ENCODE measurements around the gene RBMY1D. TPM values are rescaled to one million over a fixed set of nuclear protein-coding genes. Genes with fewer than 3 reads are reported as not detected.

The RBMY1D gene
- total RNA-seq, 1 experiment from 2014 or later = not detected

DNA sequence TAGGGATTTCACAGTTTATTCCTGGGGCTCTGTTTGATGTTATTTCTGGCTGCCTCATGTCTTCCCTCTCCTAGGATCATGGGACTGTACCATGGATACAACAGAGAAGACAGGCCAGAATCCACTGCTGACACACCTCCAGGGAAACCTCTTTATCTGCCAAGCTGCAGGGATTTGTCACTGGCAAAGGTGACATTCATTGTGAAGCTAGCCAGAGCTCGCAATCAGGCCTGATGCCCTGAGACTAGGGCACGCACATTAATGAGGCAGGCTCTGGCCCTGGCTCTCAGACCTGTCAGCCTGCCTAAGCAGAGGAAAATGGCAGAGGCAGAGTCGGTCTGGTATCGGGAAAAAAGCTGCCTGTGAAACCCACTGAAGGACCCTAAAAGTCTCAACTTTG, 52.2 kb downstream of the RBMY1D start:
- ATAC-seq (no peak), DNase-seq (ENCODE audit: low spot score) (no peak)
- Mint-ChIP-seq H3K36me3 (peaks cover 18% of the 10 kb centered on the region), H3K4me3 (no peak overlapping the region), H3K27me3 (ENCODE audit: low read depth) (no peaks in the 10 kb centered on the region), H3K4me1 (no peaks in the 10 kb centered on the region), H3K27ac (no peak overlapping the region), H3K9me3 (peaks cover 24% of the 10 kb centered on the region)
- no peak for TF ChIP-seq MYBL2 (CRISPR knock-in tag; IDR thresholded peaks at IDR 0.05)
- no peak for TF ChIP-seq GABPB1 (CRISPR knock-in tag; IDR thresholded peaks at IDR 0.05)
- TF ChIP-seq GRHL2 (CRISPR knock-in tag; IDR thresholded peaks at IDR 0.05; ENCODE audit: insufficient replicate concordance, severe bottlenecking) = no peak
- TF ChIP-seq, protein P1, sequence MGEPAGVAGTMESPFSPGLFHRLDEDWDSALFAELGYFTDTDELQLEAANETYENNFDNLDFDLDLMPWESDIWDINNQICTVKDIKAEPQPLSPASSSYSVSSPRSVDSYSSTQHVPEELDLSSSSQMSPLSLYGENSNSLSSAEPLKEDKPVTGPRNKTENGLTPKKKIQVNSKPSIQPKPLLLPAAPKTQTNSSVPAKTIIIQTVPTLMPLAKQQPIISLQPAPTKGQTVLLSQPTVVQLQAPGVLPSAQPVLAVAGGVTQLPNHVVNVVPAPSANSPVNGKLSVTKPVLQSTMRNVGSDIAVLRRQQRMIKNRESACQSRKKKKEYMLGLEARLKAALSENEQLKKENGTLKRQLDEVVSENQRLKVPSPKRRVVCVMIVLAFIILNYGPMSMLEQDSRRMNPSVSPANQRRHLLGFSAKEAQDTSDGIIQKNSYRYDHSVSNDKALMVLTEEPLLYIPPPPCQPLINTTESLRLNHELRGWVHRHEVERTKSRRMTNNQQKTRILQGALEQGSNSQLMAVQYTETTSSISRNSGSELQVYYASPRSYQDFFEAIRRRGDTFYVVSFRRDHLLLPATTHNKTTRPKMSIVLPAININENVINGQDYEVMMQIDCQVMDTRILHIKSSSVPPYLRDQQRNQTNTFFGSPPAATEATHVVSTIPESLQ (CRISPR knock-in tag; IDR thresholded peaks at IDR 0.05) = no peak
- TF ChIP-seq, protein P2, sequence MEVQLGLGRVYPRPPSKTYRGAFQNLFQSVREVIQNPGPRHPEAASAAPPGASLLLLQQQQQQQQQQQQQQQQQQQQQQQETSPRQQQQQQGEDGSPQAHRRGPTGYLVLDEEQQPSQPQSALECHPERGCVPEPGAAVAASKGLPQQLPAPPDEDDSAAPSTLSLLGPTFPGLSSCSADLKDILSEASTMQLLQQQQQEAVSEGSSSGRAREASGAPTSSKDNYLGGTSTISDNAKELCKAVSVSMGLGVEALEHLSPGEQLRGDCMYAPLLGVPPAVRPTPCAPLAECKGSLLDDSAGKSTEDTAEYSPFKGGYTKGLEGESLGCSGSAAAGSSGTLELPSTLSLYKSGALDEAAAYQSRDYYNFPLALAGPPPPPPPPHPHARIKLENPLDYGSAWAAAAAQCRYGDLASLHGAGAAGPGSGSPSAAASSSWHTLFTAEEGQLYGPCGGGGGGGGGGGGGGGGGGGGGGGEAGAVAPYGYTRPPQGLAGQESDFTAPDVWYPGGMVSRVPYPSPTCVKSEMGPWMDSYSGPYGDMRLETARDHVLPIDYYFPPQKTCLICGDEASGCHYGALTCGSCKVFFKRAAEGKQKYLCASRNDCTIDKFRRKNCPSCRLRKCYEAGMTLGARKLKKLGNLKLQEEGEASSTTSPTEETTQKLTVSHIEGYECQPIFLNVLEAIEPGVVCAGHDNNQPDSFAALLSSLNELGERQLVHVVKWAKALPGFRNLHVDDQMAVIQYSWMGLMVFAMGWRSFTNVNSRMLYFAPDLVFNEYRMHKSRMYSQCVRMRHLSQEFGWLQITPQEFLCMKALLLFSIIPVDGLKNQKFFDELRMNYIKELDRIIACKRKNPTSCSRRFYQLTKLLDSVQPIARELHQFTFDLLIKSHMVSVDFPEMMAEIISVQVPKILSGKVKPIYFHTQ (CRISPR knock-in tag; IDR thresholded peaks at IDR 0.05) = no peak
- no peak for TF ChIP-seq ZNF138 (CRISPR knock-in tag; conservative IDR thresholded peaks at IDR 0.05)
- no peak for TF ChIP-seq IRF2 (CRISPR knock-in tag; IDR thresholded peaks at IDR 0.05; ENCODE audit: borderline replicate concordance, low read depth)
- TF ChIP-seq, protein P3, sequence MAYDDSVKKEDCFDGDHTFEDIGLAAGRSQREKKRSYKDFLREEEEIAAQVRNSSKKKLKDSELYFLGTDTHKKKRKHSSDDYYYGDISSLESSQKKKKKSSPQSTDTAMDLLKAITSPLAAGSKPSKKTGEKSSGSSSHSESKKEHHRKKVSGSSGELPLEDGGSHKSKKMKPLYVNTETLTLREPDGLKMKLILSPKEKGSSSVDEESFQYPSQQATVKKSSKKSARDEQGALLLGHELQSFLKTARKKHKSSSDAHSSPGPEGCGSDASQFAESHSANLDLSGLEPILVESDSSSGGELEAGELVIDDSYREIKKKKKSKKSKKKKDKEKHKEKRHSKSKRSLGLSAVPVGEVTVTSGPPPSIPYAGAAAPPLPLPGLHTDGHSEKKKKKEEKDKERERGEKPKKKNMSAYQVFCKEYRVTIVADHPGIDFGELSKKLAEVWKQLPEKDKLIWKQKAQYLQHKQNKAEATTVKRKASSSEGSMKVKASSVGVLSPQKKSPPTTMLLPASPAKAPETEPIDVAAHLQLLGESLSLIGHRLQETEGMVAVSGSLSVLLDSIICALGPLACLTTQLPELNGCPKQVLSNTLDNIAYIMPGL (CRISPR knock-in tag; IDR thresholded peaks at IDR 0.05) = no peak
- TF ChIP-seq, protein P4, sequence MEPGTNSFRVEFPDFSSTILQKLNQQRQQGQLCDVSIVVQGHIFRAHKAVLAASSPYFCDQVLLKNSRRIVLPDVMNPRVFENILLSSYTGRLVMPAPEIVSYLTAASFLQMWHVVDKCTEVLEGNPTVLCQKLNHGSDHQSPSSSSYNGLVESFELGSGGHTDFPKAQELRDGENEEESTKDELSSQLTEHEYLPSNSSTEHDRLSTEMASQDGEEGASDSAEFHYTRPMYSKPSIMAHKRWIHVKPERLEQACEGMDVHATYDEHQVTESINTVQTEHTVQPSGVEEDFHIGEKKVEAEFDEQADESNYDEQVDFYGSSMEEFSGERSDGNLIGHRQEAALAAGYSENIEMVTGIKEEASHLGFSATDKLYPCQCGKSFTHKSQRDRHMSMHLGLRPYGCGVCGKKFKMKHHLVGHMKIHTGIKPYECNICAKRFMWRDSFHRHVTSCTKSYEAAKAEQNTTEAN (CRISPR knock-in tag; IDR thresholded peaks at IDR 0.05) = no peak
- TF ChIP-seq, protein P5, sequence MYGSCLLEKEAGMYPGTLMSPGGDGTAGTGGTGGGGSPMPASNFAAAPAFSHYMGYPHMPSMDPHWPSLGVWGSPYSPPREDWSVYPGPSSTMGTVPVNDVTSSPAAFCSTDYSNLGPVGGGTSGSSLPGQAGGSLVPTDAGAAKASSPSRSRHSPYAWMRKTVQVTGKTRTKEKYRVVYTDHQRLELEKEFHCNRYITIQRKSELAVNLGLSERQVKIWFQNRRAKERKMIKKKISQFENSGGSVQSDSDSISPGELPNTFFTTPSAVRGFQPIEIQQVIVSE (CRISPR knock-in tag; IDR thresholded peaks at IDR 0.05; ENCODE audit: borderline replicate concordance) = no peak
- no peak for TF ChIP-seq USF2 (CRISPR knock-in tag; IDR thresholded peaks at IDR 0.05)
- TF ChIP-seq, protein P6, sequence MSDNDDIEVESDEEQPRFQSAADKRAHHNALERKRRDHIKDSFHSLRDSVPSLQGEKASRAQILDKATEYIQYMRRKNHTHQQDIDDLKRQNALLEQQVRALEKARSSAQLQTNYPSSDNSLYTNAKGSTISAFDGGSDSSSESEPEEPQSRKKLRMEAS (CRISPR knock-in tag; IDR thresholded peaks at IDR 0.05) = no peak
- TF ChIP-seq TCF7 (CRISPR knock-in tag; IDR thresholded peaks at IDR 0.05; ENCODE audit: low read depth) = no peak
- TF ChIP-seq ERG (CRISPR knock-in tag; IDR thresholded peaks at IDR 0.05) = no peak
- TF ChIP-seq FOXP1 (CRISPR knock-in tag; IDR thresholded peaks at IDR 0.05; ENCODE audit: borderline replicate concordance) = no peak
- TF ChIP-seq, protein P7, sequence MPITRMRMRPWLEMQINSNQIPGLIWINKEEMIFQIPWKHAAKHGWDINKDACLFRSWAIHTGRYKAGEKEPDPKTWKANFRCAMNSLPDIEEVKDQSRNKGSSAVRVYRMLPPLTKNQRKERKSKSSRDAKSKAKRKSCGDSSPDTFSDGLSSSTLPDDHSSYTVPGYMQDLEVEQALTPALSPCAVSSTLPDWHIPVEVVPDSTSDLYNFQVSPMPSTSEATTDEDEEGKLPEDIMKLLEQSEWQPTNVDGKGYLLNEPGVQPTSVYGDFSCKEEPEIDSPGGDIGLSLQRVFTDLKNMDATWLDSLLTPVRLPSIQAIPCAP (CRISPR knock-in tag; IDR thresholded peaks at IDR 0.05) = no peak
- CTCF ChIA-PET = no interaction called here
- POLR2A ChIA-PET = no interaction called here
